ENCODE data around the gene GNG13.
"Not testable (repeated sequence)": the region's sequence is repeated elsewhere in the genome, so short reads cannot be mapped to it uniquely, and the experiment has no call there.

GNG13 gene

DNA sequence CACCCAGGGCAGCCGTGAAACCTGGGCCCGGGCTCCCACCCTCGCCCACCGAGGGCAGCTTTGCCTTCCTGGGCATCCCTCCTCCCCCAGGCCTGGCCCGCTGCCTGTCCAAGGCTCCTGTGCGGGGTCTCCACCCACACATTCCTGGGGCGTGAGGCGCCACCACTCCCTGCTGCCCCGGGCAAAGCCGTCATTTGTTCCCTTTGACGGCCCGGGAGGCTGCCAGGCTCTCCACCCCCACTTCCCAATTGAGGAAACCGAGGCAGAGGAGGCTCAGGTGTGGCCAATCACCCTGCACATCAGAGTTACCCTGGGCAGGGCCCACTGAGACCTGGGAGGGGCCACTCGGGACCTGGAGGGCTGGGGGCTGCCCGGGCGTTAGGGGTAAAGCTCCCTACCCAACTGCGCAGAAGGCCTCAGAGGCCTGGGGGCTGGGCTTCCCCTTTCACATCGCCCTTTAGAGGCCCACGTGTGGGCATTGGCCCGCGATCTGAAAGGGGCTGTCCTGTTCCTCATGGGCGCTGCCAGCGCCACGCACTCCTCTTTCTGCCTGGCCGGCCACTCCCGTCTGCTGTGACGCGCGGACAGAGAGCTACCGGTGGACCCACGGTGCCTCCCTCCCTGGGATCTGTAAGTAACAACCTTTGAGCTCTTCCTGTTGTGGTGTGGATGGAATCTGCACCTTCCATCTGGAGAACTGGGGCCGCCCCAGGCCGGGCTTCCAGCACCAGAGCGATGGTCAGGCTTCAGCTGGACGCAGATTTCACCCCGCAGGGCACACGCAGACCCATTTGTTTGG lies 39.8 kb downstream of the GNG13 start, which contains the start of gene MSLN:
TSS of gene MSLN (plus strand) at position 190 of the 799 bp plus-strand sequence. CDS start 1,947 bp downstream, outside the sequence.
- Histone ChIP-seq H3K27ac (ENCODE audit: low read length) (no peak within 1 kb of the TSS), H3K9ac (ENCODE audit: low read depth, low read length) (no peak within 1 kb of the TSS)

GRCh38 chr16:760065-760464 lies 40.5 kb downstream of the GNG13 start:
- Histone ChIP-seq H3K9ac (ENCODE audit: low read depth, low read length) (no peak overlapping the region), H3K36me3 (ENCODE audit: insufficient read depth, low read depth, low read length) (no peaks in the 10 kb centered on the region), H3K27ac (ENCODE audit: low read length) (no peak overlapping the region), H3K27me3 (ENCODE audit: insufficient read depth, low read length) (no peaks in the 10 kb centered on the region), H3K4me3 (ENCODE audit: low read length) (no peak overlapping the region), H3K9me3 (ENCODE audit: insufficient read depth, low read depth, low read length) (no peaks in the 10 kb centered on the region; the same call in 1 of the 2 replicates), H3K4me1 (ENCODE audit: insufficient read depth, low read length) (no peaks in the 10 kb centered on the region)

More for the DNA sequence above, 39.8 kb downstream of the GNG13 start, which contains the start of gene MSLN:
- no peaks in the 10 kb centered on the region; the same call in 1 of the 2 replicates for H3K9me3 ChIP-seq (ENCODE audit: insufficient read depth, low read depth, low read length)
- H3K36me3 ChIP-seq (ENCODE audit: insufficient read depth, low read depth, low read length): no peaks in the 10 kb centered on the region
- H3K4me3 ChIP-seq (ENCODE audit: low read length): no peak within 1 kb of the TSS
- H3K4me1 ChIP-seq (ENCODE audit: insufficient read depth, low read length): no peaks in the 10 kb centered on the region
- no peaks in the 10 kb centered on the region for H3K27me3 ChIP-seq (ENCODE audit: insufficient read depth, low read length)

DNA sequence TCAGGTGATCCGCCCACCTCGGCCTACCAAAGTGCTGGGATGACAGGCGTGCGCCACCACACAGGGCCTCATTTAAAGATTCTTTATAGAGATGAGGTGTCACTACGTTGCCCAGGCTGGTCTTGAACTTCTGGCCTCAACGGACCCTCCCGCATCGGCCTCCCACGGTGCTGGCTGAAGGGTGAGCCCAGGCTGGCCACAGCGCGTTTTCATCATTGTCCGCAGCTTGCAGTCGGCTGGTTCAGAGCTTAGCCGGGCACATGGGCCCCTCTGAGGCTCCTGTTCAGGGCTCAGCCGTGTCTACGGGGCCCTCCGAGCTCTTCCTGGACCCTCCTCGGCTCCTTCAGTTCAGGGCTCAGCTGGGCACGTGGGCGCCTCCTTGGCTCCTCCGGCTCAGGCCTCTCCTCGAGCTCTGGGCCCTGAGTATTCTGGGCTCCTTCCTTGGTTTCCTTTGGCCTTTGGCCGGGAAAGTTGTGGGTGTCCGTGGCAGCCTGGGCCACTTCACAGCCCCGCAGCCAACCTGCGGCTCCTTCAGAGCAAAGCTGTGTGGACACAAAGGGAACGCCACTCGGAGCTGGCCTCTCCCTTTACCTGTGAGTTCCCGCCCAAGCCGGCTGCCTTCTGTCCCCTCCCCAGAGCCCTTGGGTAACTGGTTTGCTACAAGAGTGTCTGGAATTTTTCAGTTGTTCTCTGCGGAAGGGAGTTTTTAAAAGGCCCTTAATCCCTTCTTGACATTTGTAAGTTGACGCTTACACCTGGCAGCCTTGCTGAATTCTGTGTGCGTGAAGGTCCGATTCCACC lies 41.2 kb downstream of the GNG13 start:
- H3K36me3 ChIP-seq (ENCODE audit: insufficient read depth, low read depth, low read length): no peaks in the 10 kb centered on the region
- no peaks in the 10 kb centered on the region for H3K4me1 ChIP-seq (ENCODE audit: insufficient read depth, low read length)
- H3K9me3 ChIP-seq (ENCODE audit: insufficient read depth, low read depth, low read length): no peaks in the 10 kb centered on the region; the same call in 1 of the 2 replicates
- no peak overlapping the region for H3K27ac ChIP-seq (ENCODE audit: low read length)
- no peak overlapping the region for H3K4me3 ChIP-seq (ENCODE audit: low read length)
- no peaks in the 10 kb centered on the region for H3K27me3 ChIP-seq (ENCODE audit: insufficient read depth, low read length)
- no peak overlapping the region for H3K9ac ChIP-seq (ENCODE audit: low read depth, low read length)

DNA sequence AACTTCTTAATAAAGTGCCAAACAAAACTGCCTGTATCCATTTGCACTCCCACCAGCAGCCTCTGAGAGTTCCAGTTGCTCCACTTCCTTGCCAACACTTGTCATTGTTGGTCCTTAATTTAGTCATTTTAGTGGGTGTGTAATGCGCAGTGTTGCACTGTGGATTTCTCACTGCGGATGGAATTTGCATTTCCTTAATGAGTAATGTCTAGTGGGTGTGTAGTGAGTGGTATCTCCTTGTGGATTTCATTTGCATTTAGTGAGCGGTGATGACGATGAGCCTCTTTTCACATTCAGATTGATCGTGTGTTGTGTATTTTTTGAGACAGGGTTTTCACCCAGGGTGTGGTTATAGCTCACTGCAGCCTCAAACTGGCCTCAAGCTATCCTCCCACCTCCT lies 44.1 kb downstream of the GNG13 start:
- Histone ChIP-seq H3K4me3 (ENCODE audit: low read length) (no peak overlapping the region), H3K27me3 (ENCODE audit: insufficient read depth, low read length) (no peaks in the 10 kb centered on the region), H3K27ac (ENCODE audit: low read length) (no peak overlapping the region), H3K36me3 (ENCODE audit: insufficient read depth, low read depth, low read length) (no peaks in the 10 kb centered on the region), H3K9ac (ENCODE audit: low read depth, low read length) (no peak overlapping the region), H3K9me3 (ENCODE audit: insufficient read depth, low read depth, low read length) (no peaks in the 10 kb centered on the region; the same call in 1 of the 2 replicates), H3K4me1 (ENCODE audit: insufficient read depth, low read length) (peaks cover 9% of the 10 kb centered on the region; the same call in 1 of the 2 replicates)

- no peak overlapping the region for H3K4me3 ChIP-seq (ENCODE audit: low read length)
- H3K27me3 ChIP-seq (ENCODE audit: insufficient read depth, low read length): no peaks in the 10 kb centered on the region
- H3K9me3 ChIP-seq (ENCODE audit: insufficient read depth, low read depth, low read length): no peaks in the 10 kb centered on the region; the same call in 1 of the 2 replicates
Observed at GRCh38 chr16:754656-755055, 45.9 kb downstream of the GNG13 start.

GRCh38 chr16:754121-754607 lies 46.4 kb downstream of the GNG13 start:
- not testable (repeated sequence) for H3K27me3 ChIP-seq (ENCODE audit: insufficient read depth, low read length); H3K4me3 ChIP-seq (ENCODE audit: low read length); H3K9me3 ChIP-seq (ENCODE audit: insufficient read depth, low read depth, low read length); H3K36me3 ChIP-seq (ENCODE audit: insufficient read depth, low read depth, low read length); H3K9ac ChIP-seq (ENCODE audit: low read depth, low read length); H3K27ac ChIP-seq (ENCODE audit: low read length); H3K4me1 ChIP-seq (ENCODE audit: insufficient read depth, low read length)

More at GRCh38 chr16:754656-755055, 45.9 kb downstream of the GNG13 start:
- Histone ChIP-seq H3K36me3 (ENCODE audit: insufficient read depth, low read depth, low read length) (no peaks in the 10 kb centered on the region), H3K27ac (ENCODE audit: low read length) (no peak overlapping the region), H3K9ac (ENCODE audit: low read depth, low read length) (no peak overlapping the region), H3K4me1 (ENCODE audit: insufficient read depth, low read length) (peaks cover 10% of the 10 kb centered on the region; the same call in 1 of the 2 replicates)

DNA sequence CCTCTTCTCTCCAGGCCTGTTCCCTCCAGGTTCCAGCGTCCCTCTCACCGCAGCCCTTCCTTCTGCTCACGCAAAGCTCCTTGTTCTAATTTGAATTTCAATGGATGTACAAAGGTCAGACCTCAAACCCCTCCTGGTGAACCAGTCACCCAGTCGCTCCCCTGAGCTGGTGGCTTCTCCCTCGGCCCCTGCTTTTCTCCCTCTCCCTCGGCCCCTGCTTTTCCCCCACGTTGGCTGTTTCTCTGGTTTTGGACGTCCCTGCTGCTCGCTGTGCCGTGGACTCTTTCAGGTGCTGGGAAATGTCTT lies 48.6 kb downstream of the GNG13 start:
- no peak overlapping the region for H3K9ac ChIP-seq (ENCODE audit: low read depth, low read length)
- no peaks in the 10 kb centered on the region for H3K36me3 ChIP-seq (ENCODE audit: insufficient read depth, low read depth, low read length)
- H3K27me3 ChIP-seq (ENCODE audit: insufficient read depth, low read length): no peaks in the 10 kb centered on the region
- H3K4me3 ChIP-seq (ENCODE audit: low read length): peak overlapping the region; percentile 24; the same call in 1 of the 2 replicates
- no peaks in the 10 kb centered on the region; the same call in 1 of the 2 replicates for H3K9me3 ChIP-seq (ENCODE audit: insufficient read depth, low read depth, low read length)
- no peak overlapping the region for H3K27ac ChIP-seq (ENCODE audit: low read length)
- H3K4me1 ChIP-seq (ENCODE audit: insufficient read depth, low read length): peaks cover 10% of the 10 kb centered on the region; the same call in 1 of the 2 replicates

DNA sequence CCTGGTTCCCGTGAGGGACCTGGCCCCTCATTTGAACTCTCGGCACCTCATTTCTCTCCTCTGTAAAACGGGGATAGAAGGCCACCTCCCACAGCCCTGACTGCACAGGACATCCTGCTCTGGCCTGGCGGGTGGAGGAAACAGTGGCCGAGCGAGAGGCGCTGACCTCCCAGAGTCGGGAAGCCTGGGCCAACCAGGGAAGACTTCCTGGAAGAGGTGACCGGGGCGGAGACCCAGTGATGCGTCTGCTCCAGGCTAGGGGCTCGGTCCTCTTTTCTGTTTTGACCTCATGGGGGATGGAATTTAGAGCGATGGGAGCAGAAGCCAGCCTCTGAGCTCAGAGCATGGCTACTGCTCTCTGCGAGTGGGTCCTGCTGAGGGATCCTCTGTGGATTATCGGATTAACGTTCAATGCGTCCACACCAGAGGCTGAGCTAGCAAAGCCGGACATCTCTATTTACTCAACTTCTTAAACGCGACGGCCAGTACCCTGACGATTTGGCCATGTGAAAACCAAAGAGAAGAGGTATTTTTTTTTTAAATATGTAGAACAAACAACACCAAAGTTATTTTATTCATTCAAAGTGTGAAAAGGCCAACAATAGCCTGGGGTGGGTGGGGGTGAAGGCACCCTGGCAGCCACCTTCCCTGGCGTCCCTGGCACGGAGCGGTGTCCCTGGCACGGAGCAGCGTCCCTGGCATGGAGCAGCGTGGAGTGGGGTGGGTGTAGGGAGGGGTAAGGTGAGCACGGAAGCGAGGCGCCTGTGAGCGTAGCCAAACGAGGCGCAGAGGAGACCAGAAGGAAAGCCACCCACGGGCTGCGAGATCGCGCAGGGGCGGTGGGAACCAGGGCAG lies 49.2 kb downstream of the GNG13 start:
- Histone ChIP-seq H3K27ac (ENCODE audit: low read length) (no peak overlapping the region), H3K27me3 (ENCODE audit: insufficient read depth, low read length) (no peaks in the 10 kb centered on the region), H3K9ac (ENCODE audit: low read depth, low read length) (no peak overlapping the region), H3K36me3 (ENCODE audit: insufficient read depth, low read depth, low read length) (no peaks in the 10 kb centered on the region), H3K4me3 (ENCODE audit: low read length) (peak overlapping the region; percentile 24; the same call in 1 of the 2 replicates), H3K9me3 (ENCODE audit: insufficient read depth, low read depth, low read length) (no peaks in the 10 kb centered on the region), H3K4me1 (ENCODE audit: insufficient read depth, low read length) (peaks cover 10% of the 10 kb centered on the region; the same call in 1 of the 2 replicates)

GRCh38 chr16:750485-750884 lies 50.0 kb downstream of the GNG13 start:
- H3K9ac ChIP-seq (ENCODE audit: low read depth, low read length): no peak overlapping the region
- no peak overlapping the region for H3K4me3 ChIP-seq (ENCODE audit: low read length)
- H3K27ac ChIP-seq (ENCODE audit: low read length): no peak overlapping the region
- H3K36me3 ChIP-seq (ENCODE audit: insufficient read depth, low read depth, low read length): no peaks in the 10 kb centered on the region
- H3K4me1 ChIP-seq (ENCODE audit: insufficient read depth, low read length): peaks cover 10% of the 10 kb centered on the region; the same call in 1 of the 2 replicates
- H3K27me3 ChIP-seq (ENCODE audit: insufficient read depth, low read length): no peaks in the 10 kb centered on the region
- no peaks in the 10 kb centered on the region for H3K9me3 ChIP-seq (ENCODE audit: insufficient read depth, low read depth, low read length)

GRCh38 chr16:749010-749409 lies 51.5 kb downstream of the GNG13 start:
- Histone ChIP-seq H3K4me3 (ENCODE audit: low read length) (no peak overlapping the region), H3K4me1 (ENCODE audit: insufficient read depth, low read length) (peaks cover 10% of the 10 kb centered on the region; the same call in 1 of the 2 replicates), H3K27me3 (ENCODE audit: insufficient read depth, low read length) (no peaks in the 10 kb centered on the region), H3K27ac (ENCODE audit: low read length) (no peak overlapping the region), H3K9me3 (ENCODE audit: insufficient read depth, low read depth, low read length) (no peaks in the 10 kb centered on the region), H3K36me3 (ENCODE audit: insufficient read depth, low read depth, low read length) (no peaks in the 10 kb centered on the region), H3K9ac (ENCODE audit: low read depth, low read length) (no peak overlapping the region)
